ENCODE data around the gene MICB. TPM values are rescaled to one million over a fixed set of nuclear protein-coding genes. Genes with fewer than 3 reads are reported as not detected.

Gene MICB
- total RNA-seq, 1 experiment from 2014 or later: 37.0 TPM

DNA sequence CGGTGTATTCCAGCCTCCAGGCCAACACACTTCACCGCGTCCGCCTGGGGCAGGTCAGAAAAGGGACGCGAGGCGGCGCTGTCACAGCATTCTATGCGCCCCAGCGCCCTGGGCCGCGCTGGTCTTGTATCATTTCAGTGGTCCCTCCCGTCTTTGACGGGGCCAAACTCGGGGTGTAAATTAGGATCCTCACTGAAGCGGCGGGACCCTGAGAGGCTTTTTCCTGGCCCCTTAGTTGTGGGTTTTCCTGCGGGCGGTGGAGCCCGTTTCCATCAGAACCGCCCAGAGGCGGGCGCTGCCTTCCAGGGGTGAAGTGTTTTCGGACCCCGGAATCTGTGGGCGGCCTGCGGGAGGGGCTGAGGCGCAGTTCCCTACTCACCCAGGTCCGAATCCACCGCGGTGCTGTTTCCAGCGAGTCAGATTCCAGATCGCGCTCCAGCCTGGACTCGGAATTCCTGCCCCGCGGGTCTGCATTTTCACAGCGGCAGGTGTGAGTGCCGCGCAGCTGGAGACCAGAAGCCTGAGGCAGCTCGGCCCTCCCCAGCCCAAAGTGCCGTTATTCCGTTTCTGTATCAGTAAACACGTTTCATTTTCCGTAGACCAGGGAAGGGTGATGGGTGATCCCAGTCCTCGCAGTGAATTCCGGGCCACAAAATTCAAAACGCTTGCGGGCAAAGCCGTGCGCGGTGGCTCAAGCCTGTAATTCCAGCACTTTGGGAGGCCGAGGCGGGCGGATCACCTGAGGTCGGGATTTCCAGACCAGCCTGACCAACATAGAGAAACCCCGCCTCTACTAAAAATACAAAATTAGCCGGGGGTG lies 3.9 kb upstream of the MICB start:
- Mint-ChIP-seq H3K4me3 (peak overlapping the region; percentile 91), H3K4me1 (peaks cover 57% of the 10 kb centered on the region), H3K27me3 (ENCODE audit: low read depth) (peaks cover 30% of the 10 kb centered on the region), H3K27ac (peak overlapping the region; percentile 91), H3K9me3 (no peaks in the 10 kb centered on the region), H3K36me3 (no peaks in the 10 kb centered on the region)
- DNase-seq (ENCODE audit: low spot score) (peak; percentile 92), ATAC-seq (peak; percentile 67)
- ChIA-PET POLR2A (interaction anchor here (0.6 to 1.1 kb wide), 3 partner anchors 36 to 149 kb away, joined by 3 read pairs; partner anchors contain the start of gene DDX39B), CTCF (interaction anchor here (1.0 to 2.0 kb wide), 7 partner anchors 17 to 104 kb away, joined by 3 to 15 read pairs (median 5); partner anchors contain the start of genes ATP6V1G2 and MCCD1)
- TF ChIP-seq, protein P1, sequence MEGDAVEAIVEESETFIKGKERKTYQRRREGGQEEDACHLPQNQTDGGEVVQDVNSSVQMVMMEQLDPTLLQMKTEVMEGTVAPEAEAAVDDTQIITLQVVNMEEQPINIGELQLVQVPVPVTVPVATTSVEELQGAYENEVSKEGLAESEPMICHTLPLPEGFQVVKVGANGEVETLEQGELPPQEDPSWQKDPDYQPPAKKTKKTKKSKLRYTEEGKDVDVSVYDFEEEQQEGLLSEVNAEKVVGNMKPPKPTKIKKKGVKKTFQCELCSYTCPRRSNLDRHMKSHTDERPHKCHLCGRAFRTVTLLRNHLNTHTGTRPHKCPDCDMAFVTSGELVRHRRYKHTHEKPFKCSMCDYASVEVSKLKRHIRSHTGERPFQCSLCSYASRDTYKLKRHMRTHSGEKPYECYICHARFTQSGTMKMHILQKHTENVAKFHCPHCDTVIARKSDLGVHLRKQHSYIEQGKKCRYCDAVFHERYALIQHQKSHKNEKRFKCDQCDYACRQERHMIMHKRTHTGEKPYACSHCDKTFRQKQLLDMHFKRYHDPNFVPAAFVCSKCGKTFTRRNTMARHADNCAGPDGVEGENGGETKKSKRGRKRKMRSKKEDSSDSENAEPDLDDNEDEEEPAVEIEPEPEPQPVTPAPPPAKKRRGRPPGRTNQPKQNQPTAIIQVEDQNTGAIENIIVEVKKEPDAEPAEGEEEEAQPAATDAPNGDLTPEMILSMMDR (IDR thresholded peaks at IDR 0.05): peak; percentile 73
- TF ChIP-seq, protein P2, sequence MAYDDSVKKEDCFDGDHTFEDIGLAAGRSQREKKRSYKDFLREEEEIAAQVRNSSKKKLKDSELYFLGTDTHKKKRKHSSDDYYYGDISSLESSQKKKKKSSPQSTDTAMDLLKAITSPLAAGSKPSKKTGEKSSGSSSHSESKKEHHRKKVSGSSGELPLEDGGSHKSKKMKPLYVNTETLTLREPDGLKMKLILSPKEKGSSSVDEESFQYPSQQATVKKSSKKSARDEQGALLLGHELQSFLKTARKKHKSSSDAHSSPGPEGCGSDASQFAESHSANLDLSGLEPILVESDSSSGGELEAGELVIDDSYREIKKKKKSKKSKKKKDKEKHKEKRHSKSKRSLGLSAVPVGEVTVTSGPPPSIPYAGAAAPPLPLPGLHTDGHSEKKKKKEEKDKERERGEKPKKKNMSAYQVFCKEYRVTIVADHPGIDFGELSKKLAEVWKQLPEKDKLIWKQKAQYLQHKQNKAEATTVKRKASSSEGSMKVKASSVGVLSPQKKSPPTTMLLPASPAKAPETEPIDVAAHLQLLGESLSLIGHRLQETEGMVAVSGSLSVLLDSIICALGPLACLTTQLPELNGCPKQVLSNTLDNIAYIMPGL (CRISPR knock-in tag; IDR thresholded peaks at IDR 0.05): peak; percentile 72
- TF ChIP-seq ZNF671 (CRISPR knock-in tag; IDR thresholded peaks at IDR 0.05) (no peak), FOXP1 (CRISPR knock-in tag; IDR thresholded peaks at IDR 0.05; ENCODE audit: borderline replicate concordance) (no peak)
- TF ChIP-seq, protein P3, sequence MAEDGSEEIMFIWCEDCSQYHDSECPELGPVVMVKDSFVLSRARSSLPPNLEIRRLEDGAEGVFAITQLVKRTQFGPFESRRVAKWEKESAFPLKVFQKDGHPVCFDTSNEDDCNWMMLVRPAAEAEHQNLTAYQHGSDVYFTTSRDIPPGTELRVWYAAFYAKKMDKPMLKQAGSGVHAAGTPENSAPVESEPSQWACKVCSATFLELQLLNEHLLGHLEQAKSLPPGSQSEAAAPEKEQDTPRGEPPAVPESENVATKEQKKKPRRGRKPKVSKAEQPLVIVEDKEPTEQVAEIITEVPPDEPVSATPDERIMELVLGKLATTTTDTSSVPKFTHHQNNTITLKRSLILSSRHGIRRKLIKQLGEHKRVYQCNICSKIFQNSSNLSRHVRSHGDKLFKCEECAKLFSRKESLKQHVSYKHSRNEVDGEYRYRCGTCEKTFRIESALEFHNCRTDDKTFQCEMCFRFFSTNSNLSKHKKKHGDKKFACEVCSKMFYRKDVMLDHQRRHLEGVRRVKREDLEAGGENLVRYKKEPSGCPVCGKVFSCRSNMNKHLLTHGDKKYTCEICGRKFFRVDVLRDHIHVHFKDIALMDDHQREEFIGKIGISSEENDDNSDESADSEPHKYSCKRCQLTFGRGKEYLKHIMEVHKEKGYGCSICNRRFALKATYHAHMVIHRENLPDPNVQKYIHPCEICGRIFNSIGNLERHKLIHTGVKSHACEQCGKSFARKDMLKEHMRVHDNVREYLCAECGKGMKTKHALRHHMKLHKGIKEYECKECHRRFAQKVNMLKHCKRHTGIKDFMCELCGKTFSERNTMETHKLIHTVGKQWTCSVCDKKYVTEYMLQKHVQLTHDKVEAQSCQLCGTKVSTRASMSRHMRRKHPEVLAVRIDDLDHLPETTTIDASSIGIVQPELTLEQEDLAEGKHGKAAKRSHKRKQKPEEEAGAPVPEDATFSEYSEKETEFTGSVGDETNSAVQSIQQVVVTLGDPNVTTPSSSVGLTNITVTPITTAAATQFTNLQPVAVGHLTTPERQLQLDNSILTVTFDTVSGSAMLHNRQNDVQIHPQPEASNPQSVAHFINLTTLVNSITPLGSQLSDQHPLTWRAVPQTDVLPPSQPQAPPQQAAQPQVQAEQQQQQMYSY (CRISPR knock-in tag; IDR thresholded peaks at IDR 0.05): peak; percentile 48; the same call in 1 of the 2 replicates

DNA sequence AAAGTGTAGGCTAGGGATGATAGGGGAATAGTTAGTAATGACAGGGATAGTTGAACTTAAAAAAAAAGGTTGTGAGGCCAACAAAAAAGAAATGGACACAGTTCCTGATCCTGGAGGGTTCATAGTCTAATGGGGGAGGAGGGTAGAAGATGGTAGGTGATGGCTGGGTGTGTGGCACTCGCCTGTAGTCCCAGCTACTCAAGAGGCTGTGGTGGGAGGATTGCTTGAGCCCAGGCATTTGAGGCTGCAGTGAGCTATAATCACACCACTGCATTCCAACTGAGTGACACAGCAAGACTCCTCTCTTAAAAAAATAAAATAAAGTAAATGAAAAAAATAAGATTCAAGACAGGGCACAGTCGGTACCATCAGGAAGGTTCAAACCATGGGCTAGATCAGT lies 2.4 kb upstream of the MICB start:
- ChIA-PET CTCF (interaction anchor here (0.5 to 2.0 kb wide), 9 partner anchors 16 to 107 kb away, joined by 3 to 15 read pairs (median 5); partner anchors contain the start of genes ATP6V1G2 and MCCD1), POLR2A (interaction anchor here (1.0 to 1.1 kb wide), 2 partner anchors 34 to 46 kb away, joined by 3 read pairs; partner anchors contain the start of gene DDX39B)
- DNase-seq (ENCODE audit: low spot score) (no peak), ATAC-seq (no peak)
- peaks cover 54% of the 10 kb centered on the region for H3K4me1 Mint-ChIP-seq
- H3K9me3 Mint-ChIP-seq: no peaks in the 10 kb centered on the region
- no peaks in the 10 kb centered on the region for H3K36me3 Mint-ChIP-seq
- H3K27ac Mint-ChIP-seq: peak overlapping the region; percentile 62; the same call in 1 of the 2 replicates
- H3K27me3 Mint-ChIP-seq (ENCODE audit: low read depth): peaks cover 30% of the 10 kb centered on the region
- H3K4me3 Mint-ChIP-seq: peak overlapping the region; percentile 91
- TF ChIP-seq TP53 (CRISPR knock-in tag; IDR thresholded peaks at IDR 0.05): no peak
- TF ChIP-seq, protein P4, sequence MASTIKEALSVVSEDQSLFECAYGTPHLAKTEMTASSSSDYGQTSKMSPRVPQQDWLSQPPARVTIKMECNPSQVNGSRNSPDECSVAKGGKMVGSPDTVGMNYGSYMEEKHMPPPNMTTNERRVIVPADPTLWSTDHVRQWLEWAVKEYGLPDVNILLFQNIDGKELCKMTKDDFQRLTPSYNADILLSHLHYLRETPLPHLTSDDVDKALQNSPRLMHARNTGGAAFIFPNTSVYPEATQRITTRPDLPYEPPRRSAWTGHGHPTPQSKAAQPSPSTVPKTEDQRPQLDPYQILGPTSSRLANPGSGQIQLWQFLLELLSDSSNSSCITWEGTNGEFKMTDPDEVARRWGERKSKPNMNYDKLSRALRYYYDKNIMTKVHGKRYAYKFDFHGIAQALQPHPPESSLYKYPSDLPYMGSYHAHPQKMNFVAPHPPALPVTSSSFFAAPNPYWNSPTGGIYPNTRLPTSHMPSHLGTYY (CRISPR knock-in tag; IDR thresholded peaks at IDR 0.05): no peak
- TF ChIP-seq ELF4 (CRISPR knock-in tag; IDR thresholded peaks at IDR 0.05; ENCODE audit: low read depth): no peak
- TF ChIP-seq, protein P5, sequence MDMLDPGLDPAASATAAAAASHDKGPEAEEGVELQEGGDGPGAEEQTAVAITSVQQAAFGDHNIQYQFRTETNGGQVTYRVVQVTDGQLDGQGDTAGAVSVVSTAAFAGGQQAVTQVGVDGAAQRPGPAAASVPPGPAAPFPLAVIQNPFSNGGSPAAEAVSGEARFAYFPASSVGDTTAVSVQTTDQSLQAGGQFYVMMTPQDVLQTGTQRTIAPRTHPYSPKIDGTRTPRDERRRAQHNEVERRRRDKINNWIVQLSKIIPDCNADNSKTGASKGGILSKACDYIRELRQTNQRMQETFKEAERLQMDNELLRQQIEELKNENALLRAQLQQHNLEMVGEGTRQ (CRISPR knock-in tag; IDR thresholded peaks at IDR 0.05): no peak
- TF ChIP-seq, protein P6, sequence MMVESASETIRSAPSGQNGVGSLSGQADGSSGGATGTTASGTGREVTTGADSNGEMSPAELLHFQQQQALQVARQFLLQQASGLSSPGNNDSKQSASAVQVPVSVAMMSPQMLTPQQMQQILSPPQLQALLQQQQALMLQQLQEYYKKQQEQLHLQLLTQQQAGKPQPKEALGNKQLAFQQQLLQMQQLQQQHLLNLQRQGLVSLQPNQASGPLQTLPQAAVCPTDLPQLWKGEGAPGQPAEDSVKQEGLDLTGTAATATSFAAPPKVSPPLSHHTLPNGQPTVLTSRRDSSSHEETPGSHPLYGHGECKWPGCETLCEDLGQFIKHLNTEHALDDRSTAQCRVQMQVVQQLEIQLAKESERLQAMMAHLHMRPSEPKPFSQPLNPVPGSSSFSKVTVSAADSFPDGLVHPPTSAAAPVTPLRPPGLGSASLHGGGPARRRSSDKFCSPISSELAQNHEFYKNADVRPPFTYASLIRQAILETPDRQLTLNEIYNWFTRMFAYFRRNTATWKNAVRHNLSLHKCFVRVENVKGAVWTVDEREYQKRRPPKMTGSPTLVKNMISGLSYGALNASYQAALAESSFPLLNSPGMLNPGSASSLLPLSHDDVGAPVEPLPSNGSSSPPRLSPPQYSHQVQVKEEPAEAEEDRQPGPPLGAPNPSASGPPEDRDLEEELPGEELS (CRISPR knock-in tag; IDR thresholded peaks at IDR 0.05): no peak
- TF ChIP-seq KAT7 (CRISPR knock-in tag; IDR thresholded peaks at IDR 0.05; ENCODE audit: borderline replicate concordance): no peak
- TF ChIP-seq, protein P7, sequence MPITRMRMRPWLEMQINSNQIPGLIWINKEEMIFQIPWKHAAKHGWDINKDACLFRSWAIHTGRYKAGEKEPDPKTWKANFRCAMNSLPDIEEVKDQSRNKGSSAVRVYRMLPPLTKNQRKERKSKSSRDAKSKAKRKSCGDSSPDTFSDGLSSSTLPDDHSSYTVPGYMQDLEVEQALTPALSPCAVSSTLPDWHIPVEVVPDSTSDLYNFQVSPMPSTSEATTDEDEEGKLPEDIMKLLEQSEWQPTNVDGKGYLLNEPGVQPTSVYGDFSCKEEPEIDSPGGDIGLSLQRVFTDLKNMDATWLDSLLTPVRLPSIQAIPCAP (CRISPR knock-in tag; IDR thresholded peaks at IDR 0.05): no peak
- no peak for TF ChIP-seq ESRRA (CRISPR knock-in tag; IDR thresholded peaks at IDR 0.05; ENCODE audit: borderline replicate concordance)
- TF ChIP-seq, protein P1 (IDR thresholded peaks at IDR 0.05): no peak
- no peak for TF ChIP-seq GTF2I (CRISPR knock-in tag; conservative IDR thresholded peaks at IDR 0.05)
- TF ChIP-seq JAZF1 (CRISPR knock-in tag; IDR thresholded peaks at IDR 0.05): no peak
